Mononuclear cell (primary cell): ENCODE results near the gene CFLAR. TPM values are rescaled to one million over a fixed set of nuclear protein-coding genes. Genes with fewer than 3 reads are reported as not detected.
"Not testable (repeated sequence)": the region's sequence is repeated elsewhere in the genome, so short reads cannot be mapped to it uniquely, and the experiment has no call there.

Source experiments
- H3K27me3 ChIP-seq: 2 replicates; pipeline ENCODE4 v1.6.0; 2011; ENCODE audit warnings: low read length, control low read depth; ENCODE audit not compliant: insufficient read depth
- H3K4me1 ChIP-seq: 2 replicates; pipeline ENCODE4 v1.5.1; 2011; ENCODE audit warnings: mild to moderate bottlenecking, low read length, control low read depth; ENCODE audit not compliant: insufficient read depth
- H3K4me3 ChIP-seq: 2 replicates; pipeline ENCODE4 v1.5.1; 2011; ENCODE audit warnings: mild to moderate bottlenecking, low read length, moderate library complexity
- H3K9me3 ChIP-seq: 2 replicates; pipeline ENCODE4 v1.5.1; 2011; ENCODE audit warnings: low read depth, mild to moderate bottlenecking, control low read depth, low read length
- total RNA-seq: library from RNA; depleted of rRNA; stranded (reverse); fragments of >200 nt; gene quantifications from one replicate; pipeline ENCODE4 v1.2.3, GENCODE V29; 2012

The CFLAR gene
- total RNA-seq, 1 donor = 376 TPM

DNA sequence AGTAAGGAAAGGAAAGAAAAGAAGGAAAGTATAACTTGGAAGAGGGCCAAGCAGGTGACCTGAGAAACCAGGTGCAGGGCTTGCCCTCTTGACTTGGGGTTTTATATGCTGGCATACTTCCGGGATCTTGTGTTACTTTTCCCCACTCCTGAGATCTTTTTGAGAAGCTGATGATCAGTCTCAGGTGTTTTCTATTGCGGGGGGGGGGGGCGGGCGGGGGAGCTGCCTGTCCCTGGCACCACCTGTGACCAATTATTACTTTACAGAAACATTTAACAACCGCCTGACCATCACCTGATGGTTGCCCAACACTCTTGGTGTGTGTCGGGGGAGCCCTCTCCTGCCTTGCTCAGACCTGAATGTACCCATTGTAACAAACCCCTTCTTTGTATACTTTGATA lies 60.1 kb downstream of the CFLAR start:
- Histone ChIP-seq H3K9me3 (no peaks in the 10 kb centered on the region), H3K4me1 (peaks cover 13% of the 10 kb centered on the region), H3K4me3 (no peak overlapping the region), H3K27me3 (no peaks in the 10 kb centered on the region)

DNA sequence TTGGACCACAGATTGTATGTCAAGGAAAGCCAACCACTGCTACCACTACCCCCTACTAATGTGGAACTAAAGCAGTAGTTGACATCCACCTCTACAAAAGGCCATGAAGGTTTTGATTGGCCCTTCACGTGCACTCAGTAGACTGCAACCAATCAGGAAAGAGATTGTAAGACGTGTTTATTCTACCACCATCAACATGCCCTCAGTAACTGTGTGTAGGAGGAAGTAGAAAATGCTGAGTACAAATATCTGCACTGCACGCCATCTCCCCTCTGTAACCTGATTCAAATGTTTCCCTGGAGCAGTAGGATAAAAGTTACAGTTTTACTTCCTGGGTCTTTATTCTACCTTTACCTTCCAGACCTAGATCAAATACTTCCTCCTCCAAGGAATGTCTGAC lies 64.0 kb downstream of the CFLAR start:
- no peaks in the 10 kb centered on the region for H3K27me3 ChIP-seq
- no peaks in the 10 kb centered on the region for H3K9me3 ChIP-seq
- H3K4me1 ChIP-seq = peaks cover 25% of the 10 kb centered on the region
- no peak overlapping the region for H3K4me3 ChIP-seq

DNA sequence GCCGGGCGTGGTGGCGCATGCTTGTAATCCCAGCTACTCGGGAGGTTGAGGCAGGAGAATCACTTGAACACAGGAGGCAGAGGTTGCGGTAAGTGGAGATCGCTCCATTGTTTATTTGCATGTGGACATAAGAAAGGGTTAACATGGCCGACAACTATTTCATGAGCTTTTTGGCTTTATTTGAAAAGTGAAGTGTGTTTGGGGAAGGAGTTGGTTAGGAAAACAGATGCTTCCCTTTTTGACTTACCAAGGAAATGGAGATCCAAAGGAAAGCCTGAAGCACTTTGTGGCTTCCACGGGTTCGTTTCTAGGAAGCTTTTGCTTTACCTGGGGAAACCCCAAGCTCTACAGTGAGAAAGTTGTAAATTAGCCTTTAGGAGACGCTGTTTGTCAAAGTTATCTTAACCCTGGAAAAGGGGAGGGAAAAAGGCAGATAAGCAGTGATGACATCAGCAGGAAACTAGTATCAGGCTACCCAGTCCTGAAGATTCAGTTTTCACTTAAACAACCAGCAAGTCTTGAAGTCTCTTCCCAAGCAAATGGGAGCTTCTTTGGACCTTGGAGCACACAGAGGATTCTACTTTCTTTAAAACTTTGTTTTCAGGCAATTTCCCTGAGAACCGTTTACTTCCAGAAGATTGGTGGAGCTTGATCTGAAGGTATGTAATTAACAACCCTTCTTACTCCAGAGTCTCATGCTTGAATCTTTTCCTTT lies 66.8 kb downstream of the CFLAR start, which contains the start of gene CASP10:
Gene CASP10, plus strand, starts transcription at position 492 of the 715 bp plus-strand sequence. CDS start 2,637 bp downstream, outside the sequence.
- no peaks in the 10 kb centered on the region for H3K9me3 ChIP-seq
- peak within 1 kb of the TSS; percentile 56 for H3K4me3 ChIP-seq
- H3K4me1 ChIP-seq = peaks cover 44% of the 10 kb centered on the region
- no peaks in the 10 kb centered on the region for H3K27me3 ChIP-seq

DNA sequence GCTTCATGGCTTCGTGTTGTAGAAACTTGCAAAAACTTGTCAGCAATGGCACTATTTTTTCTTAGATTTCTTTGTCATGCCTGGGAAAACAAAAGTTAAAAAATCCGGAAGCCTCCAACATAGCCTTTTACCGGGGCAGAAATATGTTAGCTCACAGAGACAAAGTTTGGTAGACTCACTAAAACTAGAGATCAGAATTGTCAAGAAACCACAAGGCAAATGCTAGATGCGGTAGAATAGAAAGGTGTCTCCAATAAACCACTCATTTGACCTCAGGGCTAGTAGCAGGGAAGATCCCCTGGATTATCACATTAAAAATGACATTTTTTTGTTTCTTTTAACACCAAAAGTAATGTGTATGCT lies 67.4 kb downstream of the CFLAR start:
- no peaks in the 10 kb centered on the region for H3K9me3 ChIP-seq
- peak overlapping the region; percentile 56 for H3K4me3 ChIP-seq
- no peaks in the 10 kb centered on the region for H3K27me3 ChIP-seq
- peaks cover 48% of the 10 kb centered on the region for H3K4me1 ChIP-seq

DNA sequence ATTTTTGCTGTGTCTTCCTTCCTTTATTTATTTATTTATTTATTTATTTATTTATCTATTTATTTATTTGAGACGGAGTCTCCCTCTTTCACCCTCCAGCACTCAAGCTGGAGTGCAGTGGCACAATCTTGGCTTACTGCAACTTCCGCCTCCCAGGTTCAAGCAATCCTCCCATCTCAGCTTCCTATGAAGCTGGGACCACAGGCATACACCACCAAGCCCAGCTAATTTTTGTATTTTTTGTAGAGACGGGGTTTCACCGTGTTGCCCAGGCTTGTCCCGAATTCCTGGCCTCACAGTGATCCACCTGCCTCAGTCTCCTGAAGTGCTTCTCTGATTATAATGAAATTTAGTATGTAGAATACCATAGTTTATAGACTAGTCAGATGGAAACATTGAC lies 67.9 kb downstream of the CFLAR start:
- not testable (repeated sequence) for H3K9me3 ChIP-seq, H3K27me3 ChIP-seq
- Histone ChIP-seq H3K4me1 (peaks cover 52% of the 10 kb centered on the region), H3K4me3 (peak overlapping the region; percentile 56)

DNA sequence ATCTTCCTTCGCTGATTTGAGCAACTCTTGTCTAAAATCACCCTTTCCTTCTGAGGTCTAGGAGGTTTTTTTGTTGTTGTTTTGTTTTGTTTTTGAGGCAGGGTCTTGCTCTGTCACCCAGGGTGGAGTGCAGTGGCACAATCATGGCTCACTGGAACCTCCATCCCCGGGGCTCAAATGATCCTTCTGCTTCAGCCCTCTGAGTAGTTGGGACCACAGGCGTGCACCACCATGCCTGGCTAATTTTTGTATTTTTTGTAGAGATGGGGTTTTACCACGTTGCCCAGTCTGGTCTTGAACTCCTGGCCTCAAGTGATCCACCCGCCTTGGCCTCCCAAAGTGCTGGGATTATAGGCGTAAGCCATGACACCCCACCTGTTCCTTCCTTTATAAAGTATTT lies 68.3 kb downstream of the CFLAR start:
- not testable (repeated sequence) for H3K9me3 ChIP-seq, H3K27me3 ChIP-seq
- peaks cover 52% of the 10 kb centered on the region for H3K4me1 ChIP-seq
- peak overlapping the region; percentile 56 for H3K4me3 ChIP-seq

DNA sequence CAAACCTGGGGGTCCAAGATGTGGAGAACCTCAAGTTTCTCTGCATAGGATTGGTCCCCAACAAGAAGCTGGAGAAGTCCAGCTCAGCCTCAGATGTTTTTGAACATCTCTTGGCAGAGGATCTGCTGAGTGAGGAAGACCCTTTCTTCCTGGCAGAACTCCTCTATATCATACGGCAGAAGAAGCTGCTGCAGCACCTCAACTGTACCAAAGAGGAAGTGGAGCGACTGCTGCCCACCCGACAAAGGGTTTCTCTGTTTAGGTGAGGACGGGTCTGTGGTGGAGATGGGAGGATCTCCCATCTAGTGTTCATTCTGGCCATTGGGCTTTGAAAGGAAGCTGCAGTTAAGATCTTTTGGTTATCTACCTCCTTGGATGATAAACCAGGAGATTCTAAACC lies 69.9 kb downstream of the CFLAR start:
- H3K27me3 ChIP-seq = no peaks in the 10 kb centered on the region
- peaks cover 58% of the 10 kb centered on the region for H3K4me1 ChIP-seq
- peak overlapping the region; percentile 56 for H3K4me3 ChIP-seq
- H3K9me3 ChIP-seq = no peaks in the 10 kb centered on the region

DNA sequence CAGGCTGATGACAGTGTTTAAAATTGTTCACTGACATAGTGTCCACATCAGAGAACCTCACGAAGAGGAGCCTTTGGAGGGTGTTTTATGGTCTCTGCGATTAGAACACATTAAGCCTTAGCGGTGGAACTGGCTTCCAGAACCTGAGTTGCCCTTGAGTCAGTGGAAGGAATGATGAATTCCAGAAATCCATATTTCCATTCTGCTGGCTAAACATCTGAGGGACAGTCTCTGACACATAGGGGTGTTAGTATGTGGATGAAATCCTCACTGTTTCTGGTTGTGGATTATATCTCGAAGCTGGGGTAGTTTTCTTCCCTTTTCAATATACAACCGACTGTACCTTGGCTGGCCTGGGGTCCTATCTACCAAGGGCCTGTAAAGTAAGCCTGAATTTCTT lies 71.0 kb downstream of the CFLAR start:
- Histone ChIP-seq H3K9me3 (no peaks in the 10 kb centered on the region), H3K4me3 (no peak overlapping the region), H3K4me1 (peaks cover 70% of the 10 kb centered on the region), H3K27me3 (no peaks in the 10 kb centered on the region)

DNA sequence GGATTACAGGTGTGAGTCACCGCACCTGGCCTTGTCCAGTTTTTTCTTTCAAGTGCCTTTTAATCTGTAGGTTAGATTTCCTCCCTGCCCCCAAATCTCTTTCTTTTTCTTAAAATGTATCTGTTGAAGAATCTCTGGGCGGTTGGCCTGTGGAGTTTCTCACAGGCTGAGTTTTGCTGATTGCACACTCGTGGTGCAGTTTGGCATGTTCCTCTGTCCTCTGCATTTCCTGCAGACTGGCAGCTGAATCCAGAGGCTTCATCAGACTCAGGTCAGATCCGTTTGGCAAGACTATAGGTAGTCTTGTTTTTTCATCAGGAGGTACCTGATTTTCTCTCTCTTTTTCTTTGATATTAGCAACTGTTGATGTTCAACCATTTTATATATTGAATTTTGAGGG lies 72.5 kb downstream of the CFLAR start:
- H3K4me1 ChIP-seq = peaks cover 84% of the 10 kb centered on the region
- no peak overlapping the region for H3K4me3 ChIP-seq
- no peaks in the 10 kb centered on the region for H3K9me3 ChIP-seq
- no peaks in the 10 kb centered on the region for H3K27me3 ChIP-seq

DNA sequence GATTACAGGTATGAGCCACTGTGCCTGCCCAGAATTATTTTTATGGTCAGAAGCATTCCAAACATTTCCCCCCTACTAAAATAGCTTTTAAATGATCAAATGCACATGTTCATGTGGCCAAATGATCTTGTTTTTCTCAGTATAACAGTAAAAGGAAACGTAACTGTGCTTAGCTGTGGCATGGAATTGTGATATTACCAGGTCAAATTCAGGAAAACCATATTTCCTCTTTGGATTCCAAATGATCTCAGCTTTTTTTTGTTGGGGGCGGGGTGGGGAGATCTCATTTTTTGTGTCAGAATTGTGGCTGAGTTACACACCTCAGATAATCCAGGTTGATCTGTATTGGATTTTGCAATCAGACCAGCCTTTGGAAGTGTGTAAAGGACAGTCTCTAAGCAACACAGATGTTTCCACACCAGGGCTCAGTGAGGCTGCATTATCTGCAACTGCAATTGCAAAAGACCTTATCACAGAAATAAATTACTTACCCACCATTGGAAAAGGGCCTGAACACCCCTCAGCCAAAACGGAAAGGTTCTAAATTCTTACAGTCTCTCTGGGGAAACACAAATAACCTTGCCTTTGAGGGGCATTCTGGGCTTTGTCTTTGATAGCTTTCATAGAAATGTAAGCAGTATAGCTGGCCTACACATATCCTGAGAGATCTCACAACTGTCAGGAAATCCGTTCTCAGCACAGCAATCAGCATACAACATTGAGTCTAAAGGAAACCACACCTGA lies 75.3 kb downstream of the CFLAR start:
- H3K4me1 ChIP-seq = peaks cover 84% of the 10 kb centered on the region
- no peaks in the 10 kb centered on the region for H3K27me3 ChIP-seq
- H3K9me3 ChIP-seq = no peaks in the 10 kb centered on the region
- no peak overlapping the region for H3K4me3 ChIP-seq

DNA sequence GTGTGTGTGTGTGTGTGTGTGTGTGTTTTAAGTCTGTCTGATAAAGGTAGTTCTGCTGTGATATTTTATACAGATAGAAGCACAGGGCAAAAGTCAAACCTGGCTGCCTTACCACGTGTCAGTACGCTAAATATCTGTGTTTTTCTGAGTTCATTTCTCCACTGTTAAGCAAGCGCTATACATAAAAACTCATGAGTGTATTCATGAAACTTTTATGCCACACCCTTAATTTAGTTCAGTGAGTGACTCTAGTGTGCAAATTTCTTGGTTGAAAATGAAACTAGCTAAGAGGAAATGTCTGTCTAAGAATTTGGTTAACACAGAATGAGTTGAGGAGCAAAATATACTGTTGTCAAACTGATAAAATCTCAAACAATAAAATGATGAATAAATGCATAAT lies 78.1 kb downstream of the CFLAR start:
- no peaks in the 10 kb centered on the region for H3K9me3 ChIP-seq
- H3K27me3 ChIP-seq = no peaks in the 10 kb centered on the region
- H3K4me1 ChIP-seq = peaks cover 73% of the 10 kb centered on the region
- H3K4me3 ChIP-seq = no peak overlapping the region

DNA sequence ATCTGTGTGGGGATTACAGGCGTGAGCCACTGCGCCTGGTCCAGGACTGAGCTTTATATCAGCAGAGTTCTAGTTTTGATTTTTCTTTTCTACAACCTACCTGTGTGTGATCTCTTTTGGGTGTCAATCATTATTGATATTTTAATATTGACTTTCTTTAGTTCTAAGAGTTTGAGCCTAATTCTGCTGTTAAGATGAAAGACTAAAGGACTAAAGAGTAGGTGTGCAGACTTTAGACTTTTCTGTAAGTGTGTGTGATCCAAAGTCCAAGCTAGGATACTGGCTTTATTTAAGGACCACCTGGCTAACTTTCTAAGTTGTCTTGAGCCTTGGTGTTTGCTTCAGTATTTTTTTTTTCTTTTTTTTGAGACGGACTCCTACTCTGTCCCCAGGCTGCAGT lies 79.4 kb downstream of the CFLAR start:
- Histone ChIP-seq H3K27me3 (no peaks in the 10 kb centered on the region), H3K4me3 (no peak overlapping the region), H3K9me3 (no peaks in the 10 kb centered on the region), H3K4me1 (peaks cover 64% of the 10 kb centered on the region)

DNA sequence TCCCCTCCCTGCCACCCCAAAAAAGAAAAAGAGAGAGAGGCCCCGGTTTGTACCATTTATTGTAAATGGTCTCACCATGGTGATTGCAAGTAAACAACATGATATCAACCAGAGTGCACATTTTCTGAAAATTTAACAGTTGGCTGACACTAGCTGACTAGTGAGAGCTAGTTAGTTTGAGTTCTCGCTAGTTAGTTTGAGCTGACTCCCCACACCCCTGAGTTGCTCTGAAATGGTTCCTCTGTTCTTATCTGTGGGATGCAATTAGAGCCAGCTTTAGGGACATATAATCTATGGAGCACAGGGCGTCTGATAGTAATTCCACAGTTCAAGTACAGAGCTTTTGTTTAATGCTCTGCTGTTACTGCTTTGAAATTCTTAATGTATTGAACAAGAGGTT lies 80.0 kb downstream of the CFLAR start:
- Histone ChIP-seq H3K4me1 (peaks cover 59% of the 10 kb centered on the region), H3K4me3 (no peak overlapping the region), H3K27me3 (no peaks in the 10 kb centered on the region), H3K9me3 (no peaks in the 10 kb centered on the region)

DNA sequence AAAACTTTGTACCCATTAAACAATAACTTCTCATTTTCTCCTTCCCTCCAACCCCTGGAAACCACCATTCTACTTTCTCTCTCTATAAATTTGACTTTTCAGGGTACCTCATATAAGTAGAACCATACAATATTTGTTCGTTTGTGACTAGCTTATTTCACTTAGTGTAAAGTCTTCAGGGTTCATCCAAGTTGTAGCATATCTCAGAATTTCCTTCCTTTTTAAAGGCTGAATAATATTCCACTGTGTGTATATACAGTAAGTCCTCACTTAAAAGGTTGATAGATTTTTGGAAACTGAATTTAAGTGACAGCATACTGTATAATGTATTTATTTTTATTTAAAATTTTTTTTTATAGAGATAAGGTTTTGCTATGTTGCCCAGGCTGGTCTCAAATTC lies 80.8 kb downstream of the CFLAR start:
- Histone ChIP-seq H3K4me1 (peaks cover 51% of the 10 kb centered on the region), H3K9me3 (no peaks in the 10 kb centered on the region), H3K27me3 (no peaks in the 10 kb centered on the region), H3K4me3 (no peak overlapping the region)

DNA sequence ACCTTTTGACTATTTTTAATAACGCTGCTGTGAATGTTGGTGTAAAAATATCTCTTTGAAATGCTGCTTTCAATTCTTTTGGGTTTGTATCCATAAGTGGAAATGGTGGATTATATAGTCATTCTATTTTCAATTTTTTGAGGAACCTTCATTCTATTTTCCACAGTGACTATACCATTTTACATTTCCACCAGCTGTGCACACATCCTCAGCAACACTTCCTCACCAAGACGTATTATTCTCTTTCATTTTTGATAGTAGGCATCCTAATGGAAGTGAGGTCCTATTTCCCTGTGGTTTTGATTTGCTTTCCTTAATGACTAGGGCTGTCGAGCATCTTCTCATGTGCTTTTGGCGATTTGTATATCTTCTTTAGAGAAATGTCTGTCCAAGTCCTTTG lies 81.8 kb downstream of the CFLAR start:
- no peaks in the 10 kb centered on the region for H3K27me3 ChIP-seq
- H3K4me1 ChIP-seq = peaks cover 47% of the 10 kb centered on the region
- no peaks in the 10 kb centered on the region for H3K9me3 ChIP-seq
- H3K4me3 ChIP-seq = no peak overlapping the region

DNA sequence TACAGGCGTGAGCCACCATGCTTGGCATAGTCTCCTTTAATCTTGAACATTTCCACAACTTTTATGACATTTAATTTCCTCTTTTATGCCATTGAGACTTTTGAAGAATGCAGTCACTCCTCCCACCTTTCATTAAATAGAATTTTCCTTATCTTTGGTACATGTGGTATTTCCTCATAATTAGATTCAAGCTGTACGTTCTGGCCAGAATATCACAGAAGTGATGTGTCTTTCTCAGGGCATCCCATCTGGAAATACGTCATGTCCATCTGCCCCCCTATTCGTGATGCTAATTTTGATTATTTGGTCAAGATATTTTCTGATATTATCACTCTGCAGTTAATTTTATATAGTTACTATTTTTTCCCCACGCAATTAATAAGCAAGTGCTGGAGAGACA lies 83.9 kb downstream of the CFLAR start:
- Histone ChIP-seq H3K9me3 (no peaks in the 10 kb centered on the region), H3K4me1 (peaks cover 36% of the 10 kb centered on the region), H3K27me3 (no peaks in the 10 kb centered on the region)

More for the DNA sequence above, 83.9 kb downstream of the CFLAR start:
- H3K4me3 ChIP-seq = no peak overlapping the region
